Stimulated activated naive B cell treated with anti-CD40 and anti-IgM and Interleukin-4, amounts not matched to agents 10 μg/mL and 1 μg/mL and 100 μg/mL, for 72 hours (primary cell): ENCODE measurements around the gene POLR3K.

ENCODE experiments used
- ATAC-seq, 2 donors: fragments of 150-1000 bp; cut with Tn5 transposase; replicated peaks; 2 replicates each; pipeline ENCODE4 v1.10.0; 2021; ENCODE audit warnings: moderate library complexity in 1 of 2
- DNase-seq: peaks from one replicate; pipeline ENCODE4 v3.0.0; 2021
- H3K27ac Mint-ChIP-seq: one replicate; pipeline ENCODE4 v1.8.0; 2022; ENCODE audit warnings: mild to moderate bottlenecking, mixed read lengths
- H3K27me3 Mint-ChIP-seq, 2 donors: one replicate each; pipeline ENCODE4 v1.8.0; 2022; ENCODE audit warnings: mixed read lengths in 2 of 2
- H3K36me3 Mint-ChIP-seq, 2 donors: one replicate each; pipeline ENCODE4 v1.8.0; 2022; ENCODE audit warnings: mixed read lengths in 2 of 2, mild to moderate bottlenecking in 1 of 2
- H3K4me1 Mint-ChIP-seq, 2 donors: one replicate each; pipeline ENCODE4 v1.8.0; 2022; ENCODE audit warnings: mixed read lengths in 2 of 2, mild to moderate bottlenecking in 1 of 2
- H3K4me3 Mint-ChIP-seq, 2 donors: one replicate each; pipeline ENCODE4 v1.8.0; 2022; ENCODE audit warnings: mild to moderate bottlenecking in 2 of 2, mixed read lengths in 2 of 2, moderate library complexity in 1 of 2
- H3K9me3 Mint-ChIP-seq, 2 donors: one replicate each; pipeline ENCODE4 v1.8.0; 2022; ENCODE audit warnings: mixed read lengths in 2 of 2, mild to moderate bottlenecking in 1 of 2

POLR3K gene

GRCh38 chr16:74051-74746, 20.8 kb upstream of the POLR3K start:
- Mint-ChIP-seq H3K4me3 (no peak overlapping the region), H3K27ac (no peak overlapping the region), H3K27me3 (peaks cover 34 to 37% of the 10 kb centered on the region in 2 donors), H3K9me3 (no peaks in the 10 kb centered on the region), H3K36me3 (no peaks in the 10 kb centered on the region), H3K4me1 (peaks cover 23 to 25% of the 10 kb centered on the region in 2 donors)
- ATAC-seq (no peak), DNase-seq (no peak)

GRCh38 chr16:72561-73548, 19.4 kb upstream of the POLR3K start, which contains the start of gene RHBDF1:
Gene RHBDF1, minus strand, starts transcription at chr16:72631. Its CDS starts 7,616 bp downstream, at chr16:65015.
- H3K4me3 Mint-ChIP-seq: peak within 1 kb of the TSS; percentile 70 to 72
- peaks cover 40 to 42% of the 10 kb centered on the region in 2 donors for H3K27me3 Mint-ChIP-seq
- ATAC-seq (peak; percentile 33 to 40), DNase-seq (no peak)
- H3K36me3 Mint-ChIP-seq: no peaks in the 10 kb centered on the region
- peaks cover 18 to 19% of the 10 kb centered on the region in 2 donors for H3K4me1 Mint-ChIP-seq
- H3K9me3 Mint-ChIP-seq: no peaks in the 10 kb centered on the region
- H3K27ac Mint-ChIP-seq: peak within 1 kb of the TSS; percentile 21

GRCh38 chr16:71540-72401, 18.4 kb upstream of the POLR3K start:
- no peaks in the 10 kb centered on the region for H3K36me3 Mint-ChIP-seq
- H3K4me1 Mint-ChIP-seq: peaks cover 11 to 15% of the 10 kb centered on the region in 2 donors
- peak overlapping the region; percentile 62 to 72 for H3K4me3 Mint-ChIP-seq
- no peak overlapping the region for H3K27ac Mint-ChIP-seq
- peaks cover 44 to 45% of the 10 kb centered on the region in 2 donors for H3K27me3 Mint-ChIP-seq
- ATAC-seq: no peak
- no peaks in the 10 kb centered on the region for H3K9me3 Mint-ChIP-seq
- no peak for DNase-seq

GRCh38 chr16:71210-71539, 17.8 kb upstream of the POLR3K start:
- no peak for DNase-seq
- H3K27me3 Mint-ChIP-seq: peaks cover 44 to 45% of the 10 kb centered on the region in 2 donors
- no peaks in the 10 kb centered on the region for H3K36me3 Mint-ChIP-seq
- H3K9me3 Mint-ChIP-seq: no peaks in the 10 kb centered on the region
- ATAC-seq: no peak
- H3K4me1 Mint-ChIP-seq: peaks cover 6 to 11% of the 10 kb centered on the region in 2 donors
- H3K27ac Mint-ChIP-seq: no peak overlapping the region
- peak overlapping the region in 1 of 2 donors; percentile 62 for H3K4me3 Mint-ChIP-seq

GRCh38 chr16:69181-69580, 15.8 kb upstream of the POLR3K start:
- Mint-ChIP-seq H3K4me1 (peaks cover 14 to 15% of the 10 kb centered on the region in 2 donors), H3K36me3 (no peaks in the 10 kb centered on the region), H3K9me3 (no peaks in the 10 kb centered on the region), H3K4me3 (no peak overlapping the region), H3K27ac (no peak overlapping the region), H3K27me3 (peaks cover 34 to 37% of the 10 kb centered on the region in 2 donors)
- ATAC-seq (no peak), DNase-seq (no peak)

GRCh38 chr16:67884-68789, 14.7 kb upstream of the POLR3K start:
- Mint-ChIP-seq H3K27me3 (peaks cover 25 to 31% of the 10 kb centered on the region in 2 donors), H3K27ac (no peak overlapping the region)

GRCh38 chr16:67183-67791, 13.9 kb upstream of the POLR3K start:
- Mint-ChIP-seq H3K36me3 (no peaks in the 10 kb centered on the region), H3K4me1 (peaks cover 10 to 15% of the 10 kb centered on the region in 2 donors), H3K9me3 (no peaks in the 10 kb centered on the region), H3K27ac (no peak overlapping the region), H3K4me3 (no peak overlapping the region), H3K27me3 (peaks cover 19 to 26% of the 10 kb centered on the region in 2 donors)
- ATAC-seq (no peak), DNase-seq (no peak)

More at GRCh38 chr16:67884-68789, 14.7 kb upstream of the POLR3K start:
- Mint-ChIP-seq H3K4me1 (peaks cover 14 to 15% of the 10 kb centered on the region in 2 donors), H3K36me3 (no peaks in the 10 kb centered on the region), H3K4me3 (no peak overlapping the region), H3K9me3 (no peaks in the 10 kb centered on the region)
- DNase-seq (no peak), ATAC-seq (no peak)

GRCh38 chr16:66309-67182, 13.1 kb upstream of the POLR3K start:
- H3K4me1 Mint-ChIP-seq: peaks cover 10 to 15% of the 10 kb centered on the region in 2 donors
- DNase-seq (no peak), ATAC-seq (no peak)
- H3K27me3 Mint-ChIP-seq: peaks cover 19 to 26% of the 10 kb centered on the region in 2 donors
- no peaks in the 10 kb centered on the region for H3K9me3 Mint-ChIP-seq
- no peak overlapping the region for H3K4me3 Mint-ChIP-seq
- no peak overlapping the region for H3K27ac Mint-ChIP-seq
- no peaks in the 10 kb centered on the region for H3K36me3 Mint-ChIP-seq

GRCh38 chr16:65745-66144, 12.3 kb upstream of the POLR3K start:
- ATAC-seq: peak; percentile 94 to 96
- peak; percentile 76 for DNase-seq
- Mint-ChIP-seq H3K27me3 (peaks cover 16 to 24% of the 10 kb centered on the region in 2 donors), H3K9me3 (no peaks in the 10 kb centered on the region), H3K4me3 (no peak overlapping the region), H3K4me1 (peaks cover 10 to 15% of the 10 kb centered on the region in 2 donors), H3K36me3 (no peaks in the 10 kb centered on the region), H3K27ac (peak overlapping the region; percentile 66)

- H3K9me3 Mint-ChIP-seq: no peaks in the 10 kb centered on the region
- no peak for DNase-seq
- H3K27ac Mint-ChIP-seq: no peak overlapping the region
- no peaks in the 10 kb centered on the region for H3K36me3 Mint-ChIP-seq
- no peak for ATAC-seq
- no peak overlapping the region for H3K4me3 Mint-ChIP-seq
- peaks cover 10 to 15% of the 10 kb centered on the region in 2 donors for H3K4me1 Mint-ChIP-seq
- peaks cover 7 to 18% of the 10 kb centered on the region in 2 donors for H3K27me3 Mint-ChIP-seq
Observed at GRCh38 chr16:64914-65255, 11.5 kb upstream of the POLR3K start.

GRCh38 chr16:63998-64913, 10.8 kb upstream of the POLR3K start:
- Mint-ChIP-seq H3K4me1 (peaks cover 10 to 15% of the 10 kb centered on the region in 2 donors), H3K9me3 (no peaks in the 10 kb centered on the region), H3K27ac (peak overlapping the region; percentile 68), H3K4me3 (no peak overlapping the region), H3K27me3 (peaks cover 6 to 11% of the 10 kb centered on the region in 2 donors), H3K36me3 (no peaks in the 10 kb centered on the region)
- DNase-seq (no peak), ATAC-seq (no peak)
